Medulla oblongata (tissue), 1 donor: Measurements from ENCODE around the gene PHYHD1.
A peak's percentile ranks its signal among the peaks of the same experiment; 100 is the strongest.

Experiments
- DNase-seq: peaks from one replicate; pipeline ENCODE4 v3.0.0-alpha.2; 2015; ENCODE audit errors: extremely low spot score

The PHYHD1 gene

DNA sequence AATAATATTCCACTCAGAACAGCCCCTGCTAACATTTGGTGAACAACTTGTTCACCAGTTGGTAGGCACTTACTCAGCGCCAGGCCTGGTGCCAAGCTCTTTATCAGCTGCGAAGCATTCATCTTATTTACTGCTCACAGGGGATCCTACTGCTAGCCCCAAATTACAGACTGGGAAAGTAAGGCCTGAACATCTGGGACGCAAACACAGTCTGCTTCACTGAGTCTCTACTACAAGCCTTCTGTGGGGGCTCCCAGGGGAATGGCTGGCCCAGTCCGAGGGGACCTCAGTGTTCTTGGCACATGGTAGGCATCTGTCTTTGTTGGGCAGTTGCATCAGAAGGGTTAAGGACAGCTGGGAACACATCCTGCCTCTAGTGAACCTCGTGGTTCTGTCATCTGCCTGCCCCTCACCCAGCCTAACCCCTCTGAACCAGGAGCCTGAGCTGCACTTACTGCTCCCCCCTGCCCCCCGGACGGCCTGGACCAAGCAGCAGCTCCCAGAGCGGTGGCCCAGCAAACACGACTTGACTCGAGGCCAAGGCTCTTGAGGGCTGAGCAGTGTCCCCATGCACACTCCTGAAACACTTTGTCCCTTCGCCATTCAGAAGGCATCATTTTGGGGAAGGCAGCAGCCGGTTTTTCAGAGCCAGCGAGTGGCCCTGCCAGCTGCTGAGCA lies at the start of gene PHYHD1:
Gene PHYHD1, plus strand, starts transcription at position 602 of the 678 bp plus-strand sequence. CDS start 1,342 bp downstream, outside the sequence.
- DNase-seq: peak; percentile 90

DNA sequence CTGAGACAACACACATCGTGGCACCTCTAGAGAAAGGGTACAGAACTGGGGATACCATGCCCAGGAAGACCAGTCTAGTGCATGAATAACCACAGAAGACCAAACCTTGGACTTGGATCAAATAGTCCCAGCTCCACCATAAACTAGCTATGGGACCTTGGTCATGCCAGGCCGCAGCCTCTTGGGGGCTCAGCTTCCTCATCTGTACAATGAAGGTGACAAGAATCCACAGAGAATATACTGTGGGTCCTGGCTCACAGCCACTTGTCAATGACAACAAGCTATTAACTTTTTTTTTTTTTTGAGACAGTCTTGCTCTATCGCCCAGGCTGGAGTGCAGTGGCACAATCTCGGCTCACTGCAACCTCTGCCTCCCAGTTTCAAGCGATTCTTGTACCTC lies 42.9 kb upstream of the PHYHD1 start:
- no peak for DNase-seq

DNA sequence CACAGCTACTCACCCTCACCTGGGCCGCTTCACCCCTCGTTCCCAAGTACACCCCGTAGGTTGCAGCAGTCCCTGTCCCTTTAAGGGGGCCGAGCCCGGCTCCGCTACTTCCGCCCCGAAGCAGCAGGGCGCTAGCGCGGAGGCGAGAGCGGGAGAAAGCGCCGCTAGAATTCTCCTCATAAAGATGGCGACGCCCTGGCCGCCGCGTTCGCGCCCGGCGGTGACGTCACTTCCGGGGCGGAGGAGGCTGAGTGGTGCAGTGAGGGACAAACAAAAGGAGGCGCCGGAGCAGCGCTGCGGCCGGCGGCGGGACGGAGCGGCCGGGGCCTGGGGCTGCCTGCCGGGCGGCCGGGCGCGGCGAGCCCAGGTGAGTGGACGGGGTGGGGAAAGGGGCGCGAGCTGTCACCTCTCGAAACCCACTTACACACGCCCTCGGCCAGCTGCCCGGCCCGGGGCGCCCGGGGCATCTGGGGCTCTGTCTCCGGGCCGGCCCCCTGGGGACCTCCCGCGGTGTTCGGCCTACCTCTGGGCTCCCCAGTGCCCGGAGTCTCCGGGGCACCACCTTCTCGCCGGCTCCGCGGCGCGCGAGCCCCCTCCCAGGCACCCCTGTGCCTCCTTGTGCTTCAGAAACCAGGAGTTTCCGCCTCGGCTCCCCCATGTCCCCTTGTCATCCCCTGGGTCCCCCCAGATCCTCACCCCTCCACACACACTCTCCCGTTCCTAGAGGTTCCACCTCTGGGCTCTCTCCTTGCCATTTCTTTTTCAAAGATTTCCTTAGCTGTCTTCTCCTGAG lies 38.7 kb upstream of the PHYHD1 start, which contains the start of the genes KYAT1 and LRRC8A:
Gene KYAT1, minus strand, starts transcription at position 67 of the 793 bp plus-strand sequence. CDS start 36,545 bp downstream, outside the sequence.
Gene LRRC8A, plus strand, starts transcription at position 250 of the 793 bp plus-strand sequence. CDS start 25,032 bp downstream, outside the sequence.
- DNase-seq: peak; percentile 98

DNA sequence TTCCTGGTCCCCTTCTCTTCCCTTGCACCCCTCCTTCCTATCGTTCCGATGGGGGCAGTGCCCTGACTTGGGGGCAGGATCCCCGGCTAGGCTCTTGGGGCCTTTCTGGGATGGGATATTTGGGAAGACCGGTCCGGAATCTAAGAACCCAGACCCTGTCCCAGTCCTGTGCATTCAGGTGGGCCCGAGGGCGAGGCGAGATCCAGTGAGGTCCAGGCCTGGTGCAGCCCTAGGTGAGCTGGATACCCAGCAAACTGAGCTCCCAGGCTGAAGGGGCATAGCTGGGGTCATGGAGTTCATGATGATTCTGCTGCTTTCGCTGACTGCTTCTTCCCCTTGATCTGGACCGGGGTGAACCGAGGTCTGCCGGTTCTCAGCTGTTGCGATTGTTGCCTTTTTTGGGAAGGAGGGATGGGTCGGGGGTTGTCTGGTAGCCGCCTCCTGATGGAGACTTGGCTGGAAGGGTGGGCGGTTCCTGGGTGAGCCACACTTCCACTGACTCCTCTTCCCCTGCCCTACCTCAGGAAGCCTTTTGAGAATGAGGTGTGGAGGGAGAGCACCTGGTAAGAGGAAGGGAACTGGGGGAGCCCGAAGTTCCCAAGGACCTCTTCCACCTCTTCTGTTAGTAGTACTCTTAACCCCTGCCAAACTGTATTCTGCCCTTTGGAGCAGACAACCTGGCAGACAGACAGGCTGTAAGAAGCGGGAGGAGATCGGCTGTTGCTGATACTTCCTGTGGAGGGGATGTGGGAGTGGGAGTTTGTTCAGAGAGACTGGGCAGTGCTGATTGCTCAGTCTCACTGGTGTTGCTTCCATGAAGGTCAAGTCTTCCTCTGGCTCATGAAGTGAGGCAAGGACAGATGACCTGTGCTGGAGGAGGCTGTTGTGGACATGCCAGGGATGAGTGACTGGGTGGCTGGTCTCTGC lies 37.8 kb upstream of the PHYHD1 start:
- no peak for DNase-seq

DNA sequence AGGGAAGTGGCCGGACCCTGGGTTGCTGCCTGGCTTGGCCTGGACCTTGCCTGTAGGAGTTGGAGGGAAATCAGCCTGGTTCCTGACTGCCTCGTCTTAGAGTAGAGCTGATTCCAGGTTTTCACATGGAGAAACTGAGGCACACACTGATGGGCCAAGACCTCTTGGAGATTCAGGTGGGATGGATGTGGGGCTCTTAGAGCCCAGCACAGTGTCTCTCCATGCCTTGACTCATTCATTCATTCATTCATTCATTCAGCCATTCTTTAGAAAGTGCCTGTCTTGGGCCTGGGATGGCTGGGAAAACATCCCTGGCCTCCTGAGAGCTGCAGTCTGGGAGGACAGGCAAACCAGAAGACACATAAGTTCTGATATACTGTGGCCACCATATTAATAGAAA lies 36.6 kb upstream of the PHYHD1 start:
- no peak for DNase-seq

DNA sequence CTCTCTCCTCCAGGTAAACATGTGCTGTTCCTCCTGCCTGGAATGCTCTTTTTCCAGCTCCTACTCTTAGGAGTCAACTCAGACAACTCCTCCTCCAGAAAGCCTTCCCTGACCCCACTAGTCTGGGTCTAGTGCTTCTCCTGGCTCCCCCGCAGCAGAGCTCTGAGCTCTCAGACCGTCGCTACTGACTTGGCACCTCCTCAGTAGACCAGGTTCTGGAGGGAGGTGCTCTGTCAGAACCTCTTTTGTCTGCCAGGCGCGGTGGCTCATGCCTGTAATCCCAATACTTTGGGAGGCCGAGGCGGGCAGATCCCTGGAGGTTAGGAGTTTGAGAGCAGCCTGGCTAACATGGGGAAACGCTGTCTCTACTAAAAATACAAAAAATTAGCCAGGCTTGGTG lies 35.4 kb upstream of the PHYHD1 start:
- DNase-seq: no peak

DNA sequence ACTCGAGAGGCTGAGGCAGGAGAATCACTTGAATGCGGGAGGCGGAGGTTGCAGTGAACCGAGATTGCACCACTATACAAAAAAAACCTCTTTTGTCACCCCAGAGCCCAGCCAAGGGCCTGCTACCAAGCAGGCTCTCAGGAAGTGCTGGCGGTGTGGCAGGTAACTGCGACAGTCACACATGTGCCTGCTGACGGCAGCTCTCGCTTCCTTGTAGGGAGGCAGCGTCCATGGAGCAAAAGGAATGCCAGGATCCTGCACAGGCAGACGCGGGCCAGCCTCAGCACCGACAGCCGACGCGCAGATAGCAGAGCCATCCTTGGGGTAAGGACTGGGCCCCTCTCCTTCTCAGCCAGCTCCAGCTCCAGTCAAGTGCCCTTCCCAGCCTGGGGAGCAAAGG lies 35.0 kb upstream of the PHYHD1 start:
- no peak for DNase-seq

DNA sequence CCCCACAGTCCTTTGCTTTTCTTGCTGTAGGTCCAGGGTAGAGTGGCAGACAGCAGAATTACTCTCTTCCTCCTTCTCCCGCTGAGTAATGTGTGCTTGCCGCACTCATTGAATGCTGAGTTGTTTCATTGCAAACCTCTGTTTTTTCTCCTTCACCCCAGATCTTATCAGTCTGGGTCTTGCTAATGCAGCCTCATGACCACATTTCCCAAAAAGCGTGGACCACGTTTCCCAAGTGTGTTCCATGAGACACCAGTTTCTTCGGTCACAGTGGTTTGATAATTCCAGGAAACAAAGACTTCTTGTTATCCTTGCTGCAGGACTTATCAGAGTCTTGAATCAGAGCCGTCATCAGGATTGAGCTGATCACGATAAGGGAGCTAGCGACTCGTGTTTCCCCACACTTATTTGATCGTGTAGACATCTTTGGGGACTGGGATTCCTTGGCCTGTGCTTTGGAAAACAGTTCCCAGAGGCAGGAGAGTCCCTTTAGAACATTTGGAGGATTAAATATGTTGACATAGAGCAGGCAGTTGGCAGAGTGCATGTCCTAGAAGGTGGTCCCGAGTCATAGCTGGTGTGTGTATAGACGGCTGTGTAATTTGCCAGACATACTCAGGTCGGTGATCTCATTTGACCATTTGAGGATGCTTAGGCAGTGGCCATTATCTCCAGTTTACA lies 34.4 kb upstream of the PHYHD1 start:
- no peak for DNase-seq

DNA sequence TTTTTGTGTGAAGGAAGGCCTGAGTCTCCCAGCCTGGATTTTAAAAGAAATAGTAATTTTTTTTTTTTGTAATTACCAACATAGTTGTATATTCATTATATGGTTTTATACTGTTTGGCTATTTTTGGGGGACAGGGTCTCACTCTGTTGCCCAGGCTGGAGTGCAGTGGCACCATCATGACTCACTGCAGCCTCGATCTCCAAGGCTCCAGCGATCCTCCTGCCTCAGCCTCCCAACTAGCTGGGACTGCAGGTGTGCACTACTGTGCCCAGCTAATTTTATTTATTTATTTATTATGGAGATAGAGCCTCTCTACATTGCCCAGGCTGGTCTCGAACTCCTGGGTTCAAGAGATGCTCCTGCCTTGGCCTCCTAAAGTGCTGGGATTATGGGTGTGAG lies 33.7 kb upstream of the PHYHD1 start:
- no peak for DNase-seq

DNA sequence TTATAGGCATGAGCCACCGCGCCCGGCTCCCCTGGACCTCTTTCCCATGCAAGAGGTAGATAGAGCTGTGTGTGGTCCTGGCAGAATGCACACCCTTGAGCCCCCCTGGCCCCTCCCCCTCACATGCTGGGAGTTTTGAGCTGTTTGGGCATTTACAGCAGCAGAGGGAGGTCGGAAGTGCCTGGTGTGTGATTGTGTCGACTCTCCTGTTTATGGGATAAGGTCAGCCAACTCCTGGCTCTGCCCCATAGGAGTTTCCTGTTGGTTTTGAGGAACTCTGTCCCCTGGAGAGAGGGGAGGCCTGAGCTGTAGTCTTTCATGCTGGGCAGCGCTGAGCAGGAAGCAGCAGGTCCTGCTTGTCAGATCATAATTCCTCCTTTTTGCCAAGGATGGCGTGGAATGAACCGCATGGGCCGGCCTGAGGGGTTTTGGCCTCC lies 32.9 kb upstream of the PHYHD1 start:
- DNase-seq: no peak

DNA sequence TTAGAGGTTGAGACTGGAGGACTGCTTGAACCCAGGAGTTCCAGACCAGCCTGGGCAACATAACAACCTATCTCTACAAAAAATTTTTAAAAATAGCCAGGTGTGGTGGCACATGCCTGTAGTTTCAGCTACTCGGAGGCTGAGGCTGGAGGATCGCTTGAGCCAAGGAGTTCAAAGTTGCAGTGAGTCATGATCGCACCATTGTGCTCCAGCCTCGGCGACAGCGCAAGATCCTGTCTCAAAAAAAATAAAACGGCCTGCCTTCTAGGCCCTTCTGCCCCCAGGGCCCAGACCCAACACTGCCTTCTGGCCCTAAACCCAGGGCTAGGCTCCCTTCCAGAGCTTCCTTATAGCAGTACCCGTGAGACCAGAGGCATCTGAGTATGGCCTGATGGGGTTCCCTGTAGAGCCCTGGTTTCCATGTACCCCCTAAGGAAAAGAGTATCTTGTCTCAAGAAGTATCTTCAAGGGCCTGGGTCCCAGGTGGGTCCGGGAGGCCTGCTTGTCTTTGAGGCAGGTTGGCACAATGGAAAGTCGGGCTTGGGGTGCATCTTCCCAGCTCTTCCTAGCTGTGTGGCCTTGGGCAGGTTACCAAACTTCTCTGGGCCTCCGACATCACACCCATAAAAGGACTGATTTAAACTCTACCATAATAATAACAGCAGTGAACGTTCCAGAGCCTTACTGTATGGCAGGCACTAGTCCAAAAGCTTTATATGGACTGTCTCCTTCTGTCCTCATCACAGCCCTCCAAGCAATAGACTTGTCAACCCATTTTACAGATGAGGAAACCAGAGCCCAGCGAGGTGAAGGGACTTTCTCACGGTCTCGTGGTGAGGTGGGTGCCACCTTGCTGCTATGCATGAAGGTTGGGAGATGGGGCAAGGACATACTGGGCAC lies 29.2 kb upstream of the PHYHD1 start:
- no peak for DNase-seq

DNA sequence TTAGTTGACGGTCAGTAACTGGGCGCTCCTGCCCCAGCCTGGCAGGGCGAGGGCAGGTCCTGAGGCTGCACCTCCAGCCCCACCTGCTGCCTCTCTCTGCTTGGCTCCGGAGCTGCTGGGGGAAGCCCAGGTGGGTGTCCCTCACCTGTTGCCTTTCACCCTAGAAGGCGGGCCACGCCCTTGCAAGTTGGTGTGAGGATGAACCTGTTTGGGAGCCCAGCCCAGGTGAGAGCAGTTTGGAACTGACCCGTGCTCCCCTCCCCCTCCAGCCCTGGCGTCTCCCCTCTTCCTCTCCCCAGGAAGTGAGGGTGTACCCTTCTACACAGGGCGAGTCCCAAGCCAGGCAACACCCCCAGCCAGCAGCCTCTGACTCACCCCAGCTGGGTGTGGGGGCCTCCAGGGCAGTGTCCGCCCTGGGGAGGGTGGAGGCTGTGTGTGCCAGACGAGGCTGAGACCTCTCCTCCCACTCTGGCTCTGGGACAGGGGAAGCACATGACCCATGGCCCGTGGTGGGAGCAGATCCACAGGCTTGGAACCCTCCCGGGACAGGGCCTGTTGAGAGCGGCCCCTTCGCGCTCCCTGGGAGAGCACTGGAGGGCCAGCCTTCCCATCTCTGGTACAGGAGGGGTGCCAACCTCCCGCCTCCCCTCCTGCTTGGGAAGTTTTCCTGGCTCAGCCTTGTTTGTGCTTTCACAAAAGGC lies 28.4 kb upstream of the PHYHD1 start:
- DNase-seq: peak; percentile 94

DNA sequence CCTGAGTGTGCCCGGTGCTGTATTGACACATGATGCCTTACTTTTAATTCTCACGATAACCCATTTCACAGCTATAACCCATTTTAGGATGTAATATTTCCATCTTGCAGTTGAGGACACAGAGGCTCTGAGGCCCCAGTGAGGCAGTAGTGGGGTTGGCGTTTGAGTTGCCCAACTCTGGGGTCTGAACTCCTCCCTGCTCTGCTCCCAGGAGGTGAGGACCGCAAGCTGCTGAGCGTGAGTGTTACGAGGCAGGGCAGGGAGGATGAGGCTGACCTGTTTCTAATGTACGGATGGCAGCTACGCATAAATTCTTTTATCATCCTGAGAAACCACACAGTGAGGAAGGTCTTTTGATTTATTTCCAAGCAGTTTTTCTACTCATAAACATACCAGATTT lies 27.4 kb upstream of the PHYHD1 start:
- DNase-seq: no peak

DNA sequence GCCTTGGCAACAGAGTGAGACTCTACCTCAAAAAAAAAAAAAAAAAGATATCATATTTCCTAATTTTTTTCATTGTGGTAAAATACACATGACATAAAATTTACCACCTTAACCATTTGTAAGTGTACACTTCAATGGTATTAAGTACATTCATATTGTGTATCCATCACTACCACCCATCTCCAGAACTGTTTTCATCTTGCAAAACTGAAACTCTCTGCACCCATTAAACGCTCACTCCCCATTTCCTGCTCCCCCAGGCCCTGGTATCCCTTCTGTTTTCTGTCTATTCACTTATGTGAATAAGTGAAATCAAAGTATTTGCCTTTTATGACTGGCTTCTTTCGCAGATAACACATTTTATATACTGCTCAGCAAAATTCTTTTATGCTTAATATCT lies 26.0 kb upstream of the PHYHD1 start:
- no peak for DNase-seq

DNA sequence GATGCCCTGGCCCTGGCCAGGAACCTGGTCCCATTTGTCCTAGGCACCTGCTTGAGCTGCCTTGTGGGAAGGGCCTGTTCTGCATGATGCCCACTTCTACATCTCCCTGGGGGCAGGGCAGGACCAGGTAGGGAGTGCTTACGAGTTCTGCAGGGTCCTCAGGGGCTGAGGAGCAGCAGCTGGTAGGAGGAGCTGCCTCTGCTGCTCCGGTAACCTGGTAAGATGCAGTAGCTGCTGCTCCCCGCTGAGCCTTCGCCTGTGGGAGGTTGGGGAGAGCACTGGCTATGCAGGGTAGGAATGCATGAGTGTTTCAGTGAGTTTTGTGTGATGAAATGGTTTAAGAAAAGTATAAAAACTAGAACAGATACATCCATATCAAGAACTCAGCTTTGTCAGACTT lies 25.2 kb upstream of the PHYHD1 start:
- DNase-seq: no peak

DNA sequence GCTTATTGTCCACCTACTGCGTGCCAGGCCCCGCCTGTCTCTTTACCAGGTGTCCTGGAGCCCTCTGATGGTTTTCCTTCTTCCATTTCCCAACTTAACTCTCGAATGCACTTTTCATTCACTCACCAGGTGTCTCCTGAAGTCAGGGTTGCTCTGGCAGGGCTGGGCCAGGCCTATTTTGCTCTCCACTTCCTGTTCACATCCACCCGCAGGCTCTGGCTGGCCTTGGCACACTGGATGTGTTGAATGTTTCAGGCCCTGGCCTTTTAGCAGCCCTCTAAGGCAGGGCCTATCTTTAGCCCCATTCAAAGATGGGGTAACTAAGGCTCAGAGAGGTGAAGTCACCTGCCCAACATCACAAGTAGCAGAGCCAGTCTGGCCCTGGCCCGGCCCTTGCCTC lies 22.4 kb upstream of the PHYHD1 start:
- no peak for DNase-seq

DNA sequence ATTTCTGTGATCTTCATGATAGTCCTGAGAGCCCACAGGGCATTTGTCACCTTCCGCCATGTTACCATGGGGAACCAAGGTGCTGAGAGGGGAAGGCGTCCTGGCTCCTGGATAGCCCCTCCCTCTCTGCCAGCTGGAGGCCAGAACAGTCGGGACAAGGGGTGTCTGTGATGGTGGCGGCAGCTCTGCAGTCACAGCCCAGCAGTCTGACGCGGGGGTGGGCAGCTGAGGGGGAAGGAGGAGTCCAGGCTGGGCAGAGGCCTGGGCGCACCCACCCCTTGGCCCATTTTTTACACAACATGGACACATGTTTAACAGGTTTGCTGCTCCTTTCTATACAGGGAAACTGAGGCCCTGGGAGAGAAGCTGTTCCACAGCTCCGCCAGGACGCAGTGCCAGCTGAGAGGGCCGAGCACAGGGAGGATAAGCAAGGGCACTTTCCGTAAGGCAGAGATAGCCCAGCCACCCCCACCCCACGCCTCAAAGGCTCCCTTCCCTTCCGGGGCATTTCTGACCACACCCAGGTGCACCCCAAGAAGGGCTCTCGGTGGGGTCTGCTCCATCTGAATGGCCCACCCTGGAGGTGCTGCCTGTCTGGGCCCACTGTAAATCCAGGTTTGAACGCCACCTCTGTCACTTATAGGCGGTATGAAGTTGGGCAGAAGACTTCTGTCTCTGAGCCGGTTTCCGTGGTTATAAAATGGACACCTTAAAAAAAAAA lies 21.8 kb upstream of the PHYHD1 start:
- peak; percentile 38 for DNase-seq

DNA sequence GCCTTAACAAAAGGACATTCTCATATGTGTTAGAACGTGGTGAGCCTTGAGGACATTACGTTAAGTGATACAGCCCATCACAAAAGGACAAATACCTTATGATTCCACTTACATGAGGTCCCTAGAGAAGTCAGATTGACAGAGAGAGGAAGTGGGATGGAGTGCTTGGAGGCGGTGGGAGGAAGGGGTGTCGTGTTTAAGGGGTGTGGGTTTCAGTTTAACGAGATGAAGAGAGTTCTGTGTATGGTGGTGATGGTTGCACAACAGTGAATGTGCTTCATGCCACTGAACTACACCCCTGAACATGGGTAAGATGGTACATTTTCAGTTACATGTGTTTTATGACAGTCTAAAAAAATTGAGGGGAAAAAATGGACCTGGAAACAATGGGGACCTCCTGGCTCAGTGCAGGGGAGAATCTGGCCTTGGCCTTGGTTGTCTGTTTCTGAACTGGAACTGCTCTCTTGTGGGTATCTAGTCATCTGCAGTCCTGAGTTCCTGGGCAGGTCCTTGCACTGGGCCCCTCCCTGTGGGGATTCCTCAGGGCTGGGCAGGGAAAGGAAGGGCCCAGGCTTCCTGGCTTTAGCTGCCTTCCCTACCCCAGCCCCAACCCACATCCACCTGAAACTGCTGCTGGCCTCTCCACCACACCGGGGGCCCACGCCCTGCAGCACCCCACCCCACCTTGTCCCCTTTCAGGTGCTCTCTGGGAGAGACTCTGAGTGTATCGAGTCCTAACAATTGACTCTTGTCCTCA lies 21.0 kb upstream of the PHYHD1 start:
- no peak for DNase-seq
